HUES48 (cell line): Measurements from ENCODE around the gene PLA2G12B.
"Not testable (repeated sequence)": the region's sequence is repeated elsewhere in the genome, so short reads cannot be mapped to it uniquely, and the experiment has no call there.

Source experiments
- H3K27ac ChIP-seq: one replicate; pipeline ENCODE4 v1.7.0; 2013; ENCODE audit warnings: low read depth, low read length, inconsistent platforms
- H3K27me3 ChIP-seq: 2 replicates; pipeline ENCODE4 v1.6.1; 2013; ENCODE audit warnings: mild to moderate bottlenecking, low read length; ENCODE audit not compliant: control insufficient read depth, insufficient read depth
- H3K36me3 ChIP-seq: 2 replicates; pipeline ENCODE4 v1.6.1; 2013; ENCODE audit warnings: low read length; ENCODE audit not compliant: control insufficient read depth, insufficient read depth
- H3K4me1 ChIP-seq: 2 replicates; pipeline ENCODE4 v1.6.1; 2013; ENCODE audit warnings: mild to moderate bottlenecking, low read length; ENCODE audit not compliant: control insufficient read depth, insufficient read depth
- H3K4me3 ChIP-seq: 2 replicates; pipeline ENCODE4 v1.5.1; 2013; ENCODE audit warnings: mild to moderate bottlenecking, low read depth, low read length
- H3K9ac ChIP-seq: 2 replicates; pipeline ENCODE4 v1.6.1; 2013; ENCODE audit warnings: mild to moderate bottlenecking, low read depth, low read length, moderate library complexity
- H3K9me3 ChIP-seq: 2 replicates; pipeline ENCODE4 v1.6.1; 2013; ENCODE audit warnings: low read length; ENCODE audit not compliant: control insufficient read depth, insufficient read depth

Gene PLA2G12B

GRCh38 chr10:72913287-72913686, 41.3 kb downstream of the PLA2G12B start:
- Histone ChIP-seq H3K9ac (no peak overlapping the region), H3K27me3 (no peaks in the 10 kb centered on the region), H3K9me3 (no peaks in the 10 kb centered on the region), H3K27ac (no peak overlapping the region), H3K36me3 (no peaks in the 10 kb centered on the region), H3K4me3 (no peak overlapping the region), H3K4me1 (peaks cover 8% of the 10 kb centered on the region)

- Histone ChIP-seq H3K4me1 (peaks cover 8% of the 10 kb centered on the region), H3K27ac (no peak overlapping the region), H3K27me3 (no peaks in the 10 kb centered on the region), H3K4me3 (no peak overlapping the region), H3K9ac (no peak overlapping the region), H3K36me3 (no peaks in the 10 kb centered on the region), H3K9me3 (no peaks in the 10 kb centered on the region)
Measured at GRCh38 chr10:72912736-72913135, 41.9 kb downstream of the PLA2G12B start.

DNA sequence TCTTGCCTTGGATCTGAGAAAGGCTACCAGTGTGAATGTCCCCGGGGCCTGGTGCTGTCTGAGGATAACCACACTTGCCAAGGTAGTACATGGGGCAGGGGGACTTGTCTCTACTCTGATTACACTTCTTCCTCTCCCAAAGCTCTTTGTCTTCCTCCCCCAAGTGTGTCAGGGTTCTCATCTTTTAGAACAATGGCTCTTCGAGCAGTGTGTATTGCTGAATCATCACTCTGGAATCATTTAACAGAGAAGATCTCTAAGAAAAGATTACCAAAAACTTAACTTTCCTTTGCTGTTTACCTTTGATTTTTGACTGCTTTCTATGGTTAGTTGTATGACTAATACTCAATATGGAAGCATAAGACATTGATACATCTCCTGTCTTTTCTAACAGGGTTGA, 42.8 kb downstream of the PLA2G12B start:
- Histone ChIP-seq H3K27ac (no peak overlapping the region), H3K4me3 (no peak overlapping the region), H3K27me3 (no peaks in the 10 kb centered on the region), H3K9me3 (no peaks in the 10 kb centered on the region), H3K9ac (no peak overlapping the region), H3K4me1 (peaks cover 8% of the 10 kb centered on the region), H3K36me3 (no peaks in the 10 kb centered on the region)

DNA sequence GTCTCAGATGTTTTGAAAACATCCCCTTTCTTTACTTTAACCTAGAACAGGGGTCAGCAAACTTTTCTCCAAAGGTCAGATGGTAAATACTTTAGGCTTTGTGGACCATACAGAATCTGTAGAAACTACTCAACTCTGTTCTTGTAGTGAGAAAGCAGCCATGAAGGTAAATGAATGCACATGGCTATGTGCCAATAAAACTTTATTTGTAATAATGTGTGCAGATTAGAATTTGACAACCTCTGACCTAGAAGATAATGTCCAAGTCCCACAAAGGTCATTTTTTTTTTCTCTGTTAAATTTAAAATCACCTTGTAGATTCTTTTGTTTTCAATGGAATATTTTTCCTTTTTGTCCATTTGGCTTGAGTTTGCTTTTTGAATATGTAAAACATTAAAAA, 43.9 kb downstream of the PLA2G12B start:
- Histone ChIP-seq H3K9ac (no peak overlapping the region), H3K4me3 (no peak overlapping the region), H3K9me3 (no peaks in the 10 kb centered on the region), H3K4me1 (peaks cover 8% of the 10 kb centered on the region), H3K36me3 (no peaks in the 10 kb centered on the region), H3K27ac (no peak overlapping the region), H3K27me3 (no peaks in the 10 kb centered on the region)

DNA sequence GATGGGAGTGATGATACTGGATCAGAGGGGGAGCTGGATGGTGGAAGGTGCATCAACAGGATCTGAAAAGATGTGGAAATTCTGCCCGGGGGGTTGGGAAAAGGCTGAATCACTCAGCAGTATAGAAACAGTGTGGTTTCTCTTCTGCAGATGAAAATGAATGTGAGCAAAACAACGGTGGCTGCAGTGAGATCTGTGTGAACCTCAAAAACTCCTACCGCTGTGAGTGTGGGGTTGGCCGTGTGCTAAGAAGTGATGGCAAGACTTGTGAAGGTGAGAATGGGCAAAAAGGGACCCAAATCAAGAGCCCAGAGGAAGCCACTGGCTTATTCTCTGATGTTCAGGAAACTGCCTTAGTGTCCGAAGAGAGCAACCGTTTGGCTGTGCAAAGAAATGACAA, 48.2 kb downstream of the PLA2G12B start:
- peaks cover 5% of the 10 kb centered on the region; the same call in 1 of the 2 replicates for H3K9me3 ChIP-seq
- H3K36me3 ChIP-seq = no peaks in the 10 kb centered on the region
- H3K9ac ChIP-seq = no peak overlapping the region
- H3K27ac ChIP-seq = no peak overlapping the region
- no peaks in the 10 kb centered on the region for H3K4me1 ChIP-seq
- H3K27me3 ChIP-seq = no peaks in the 10 kb centered on the region
- H3K4me3 ChIP-seq = no peak overlapping the region

- H3K4me1 ChIP-seq = no peaks in the 10 kb centered on the region
- no peak overlapping the region for H3K27ac ChIP-seq
- no peaks in the 10 kb centered on the region for H3K27me3 ChIP-seq
- H3K9ac ChIP-seq = no peak overlapping the region
- H3K9me3 ChIP-seq = peaks cover 5% of the 10 kb centered on the region; the same call in 1 of the 2 replicates
- no peak overlapping the region for H3K4me3 ChIP-seq
- no peaks in the 10 kb centered on the region for H3K36me3 ChIP-seq
Measured at GRCh38 chr10:72904806-72905205, 49.8 kb downstream of the PLA2G12B start.

- not testable (repeated sequence) for H3K4me3 ChIP-seq, H3K27me3 ChIP-seq, H3K4me1 ChIP-seq, H3K36me3 ChIP-seq, H3K27ac ChIP-seq, H3K9ac ChIP-seq, H3K9me3 ChIP-seq
Measured at GRCh38 chr10:72903941-72904446, 50.6 kb downstream of the PLA2G12B start.

DNA sequence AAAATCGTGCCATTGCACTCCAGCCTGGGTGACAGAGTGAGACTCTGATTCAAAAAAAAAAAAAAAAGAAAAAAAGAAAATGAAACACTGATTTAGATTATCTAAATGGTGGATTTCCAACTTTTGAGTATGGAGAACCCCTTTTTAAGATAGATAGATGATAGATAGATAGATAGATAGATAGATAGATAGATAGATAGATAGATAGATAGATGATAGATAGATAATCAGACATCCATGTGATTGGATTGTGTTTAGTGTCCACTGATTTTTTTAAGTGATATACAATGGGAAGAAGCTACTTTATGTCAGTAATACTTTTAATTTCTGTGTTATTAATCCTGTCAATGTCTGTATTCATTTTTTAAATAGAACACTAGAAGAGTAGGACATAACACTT, 55.1 kb downstream of the PLA2G12B start:
- H3K9me3 ChIP-seq = peaks cover 5% of the 10 kb centered on the region; the same call in 1 of the 2 replicates
- H3K36me3 ChIP-seq = no peaks in the 10 kb centered on the region
- H3K4me3 ChIP-seq = no peak overlapping the region
- H3K27ac ChIP-seq = no peak overlapping the region
- no peaks in the 10 kb centered on the region for H3K4me1 ChIP-seq
- H3K9ac ChIP-seq = no peak overlapping the region
- no peaks in the 10 kb centered on the region for H3K27me3 ChIP-seq

DNA sequence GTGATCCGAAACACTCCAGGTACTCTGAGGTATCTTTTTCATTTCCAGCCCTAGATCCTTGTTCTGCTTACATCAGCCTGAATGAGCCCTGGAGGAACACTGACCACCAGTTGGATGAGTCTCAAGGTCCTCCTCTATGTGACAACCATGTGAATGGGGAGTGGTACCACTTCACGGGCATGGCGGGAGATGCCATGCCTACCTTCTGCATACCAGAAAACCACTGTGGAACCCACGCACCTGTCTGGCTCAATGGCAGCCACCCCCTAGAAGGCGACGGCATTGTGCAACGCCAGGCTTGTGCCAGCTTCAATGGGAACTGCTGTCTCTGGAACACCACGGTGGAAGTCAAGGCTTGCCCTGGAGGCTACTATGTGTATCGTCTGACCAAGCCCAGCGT, 56.0 kb downstream of the PLA2G12B start:
- no peak overlapping the region for H3K27ac ChIP-seq
- no peaks in the 10 kb centered on the region for H3K27me3 ChIP-seq
- no peaks in the 10 kb centered on the region for H3K4me1 ChIP-seq
- H3K9ac ChIP-seq = no peak overlapping the region
- no peaks in the 10 kb centered on the region for H3K36me3 ChIP-seq
- H3K9me3 ChIP-seq = peaks cover 5% of the 10 kb centered on the region; the same call in 1 of the 2 replicates
- H3K4me3 ChIP-seq = no peak overlapping the region

GRCh38 chr10:72895236-72895850, 59.3 kb downstream of the PLA2G12B start:
- no peak overlapping the region for H3K4me3 ChIP-seq
- no peak overlapping the region for H3K9ac ChIP-seq
- H3K36me3 ChIP-seq = no peaks in the 10 kb centered on the region
- no peaks in the 10 kb centered on the region for H3K27me3 ChIP-seq
- H3K27ac ChIP-seq = no peak overlapping the region
- no peaks in the 10 kb centered on the region for H3K9me3 ChIP-seq
- H3K4me1 ChIP-seq = no peaks in the 10 kb centered on the region

DNA sequence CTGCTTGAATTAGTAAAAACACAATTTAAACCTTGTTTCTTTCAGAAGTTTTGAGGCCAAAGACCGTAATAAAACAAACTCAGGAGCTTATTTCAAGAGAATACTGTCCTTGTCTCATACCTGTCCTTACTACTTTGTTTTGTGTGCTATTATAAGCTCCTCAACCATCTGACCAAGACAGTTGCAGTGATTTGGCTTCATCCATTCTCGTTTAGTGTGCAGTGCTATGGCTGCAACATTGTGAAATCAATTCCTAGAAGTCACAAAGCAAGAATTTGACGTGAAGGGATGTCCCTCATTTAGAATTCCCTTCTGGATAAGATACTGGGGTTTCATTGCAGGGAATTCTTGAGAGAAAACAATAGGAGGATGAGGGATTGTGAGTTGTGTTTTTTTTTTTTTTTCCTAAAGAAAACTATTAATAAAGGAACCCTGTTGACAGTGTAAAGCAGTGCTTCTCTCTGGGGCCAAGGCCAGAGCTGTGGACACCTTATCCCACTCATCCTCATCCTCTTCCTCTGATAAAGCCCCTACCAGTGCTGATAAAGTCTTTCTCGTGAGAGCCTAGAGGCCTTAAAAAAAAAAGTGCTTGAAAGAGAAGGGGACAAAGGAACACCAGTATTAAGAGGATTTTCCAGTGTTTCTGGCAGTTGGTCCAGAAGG, 61.3 kb downstream of the PLA2G12B start, which contains the start of gene OIT3:
TSS of gene OIT3 (plus strand) at position 604 of the 663 bp plus-strand sequence. CDS start 60 bp downstream, outside the sequence.
- no peak within 1 kb of the TSS for H3K9ac ChIP-seq
- no peak within 1 kb of the TSS for H3K4me3 ChIP-seq
- H3K4me1 ChIP-seq = no peaks in the 10 kb centered on the region
- H3K27me3 ChIP-seq = no peaks in the 10 kb centered on the region
- H3K36me3 ChIP-seq = peaks cover 7% of the 10 kb centered on the region; the same call in 1 of the 2 replicates
- H3K27ac ChIP-seq = no peak within 1 kb of the TSS
- no peaks in the 10 kb centered on the region for H3K9me3 ChIP-seq
